Cardiac muscle cell (in vitro differentiated cells and primary cell): Measurements from ENCODE around the gene PRSS8. TPM values are rescaled to one million over a fixed set of nuclear protein-coding genes. Genes with fewer than 3 reads are reported as not detected.
A peak's percentile ranks its signal among the peaks of the same experiment; 100 is the strongest.

Experiments used
- DNase-seq, 2 donors: peaks; one replicate each; pipeline versions ENCODE4 v3.0.0 to v3.0.0-alpha.2; 2010 to 2017; ENCODE audit warnings: low read depth in 1 of 2, low spot score in 1 of 2
- H3K27ac ChIP-seq: fragments of 200-600 bp; sonication (generic); 2 replicates; pipeline ENCODE4 v1.5.1; 2016
- H3K27me3 ChIP-seq: fragments of 200-600 bp; sonication (generic); 2 replicates; pipeline ENCODE4 v1.6.0; 2016; ENCODE audit warnings: control low read depth
- H3K36me3 ChIP-seq: fragments of 200-600 bp; sonication (generic); 2 replicates; pipeline ENCODE4 v1.5.1; 2016; ENCODE audit warnings: control low read depth
- H3K4me1 ChIP-seq: fragments of 200-600 bp; sonication (generic); 2 replicates; pipeline ENCODE4 v1.8.1; 2017; ENCODE audit warnings: low read depth, mild to moderate bottlenecking, mixed run types
- H3K4me3 ChIP-seq: fragments of 200-600 bp; sonication (generic); 2 replicates; pipeline ENCODE4 v1.5.1; 2016; ENCODE audit warnings: mild to moderate bottlenecking
- H3K9me3 ChIP-seq: fragments of 200-600 bp; sonication (generic); 2 replicates; pipeline ENCODE4 v1.5.1; 2017; ENCODE audit warnings: low read depth, mild to moderate bottlenecking, control low read depth
- polyA plus RNA-seq: library from polyadenylated mRNA; unstranded; fragments of >200 nt; fragmentation: Nextera tagmentation; extraction: Ambion mirVana; gene quantifications from 2 replicates; pipeline ENCODE4 v1.2.1, GENCODE V29; 2016
- total RNA-seq: library from RNA; depleted of rRNA; stranded (reverse); fragments of >200 nt; gene quantifications from 2 replicates; pipeline ENCODE4 v1.2.3, GENCODE V29; 2016
- TF ChIP-seq, protein P1 (sequence below): IDR thresholded peaks from 2 replicates; pipeline ENCODE4 v1.5.1; 2012; ENCODE audit warnings: low read depth, mild to moderate bottlenecking, low read length

Gene PRSS8
- total and polyA plus RNA-seq, 2 experiments from 2014 or later = 11.6 to 22.5 TPM

DNA sequence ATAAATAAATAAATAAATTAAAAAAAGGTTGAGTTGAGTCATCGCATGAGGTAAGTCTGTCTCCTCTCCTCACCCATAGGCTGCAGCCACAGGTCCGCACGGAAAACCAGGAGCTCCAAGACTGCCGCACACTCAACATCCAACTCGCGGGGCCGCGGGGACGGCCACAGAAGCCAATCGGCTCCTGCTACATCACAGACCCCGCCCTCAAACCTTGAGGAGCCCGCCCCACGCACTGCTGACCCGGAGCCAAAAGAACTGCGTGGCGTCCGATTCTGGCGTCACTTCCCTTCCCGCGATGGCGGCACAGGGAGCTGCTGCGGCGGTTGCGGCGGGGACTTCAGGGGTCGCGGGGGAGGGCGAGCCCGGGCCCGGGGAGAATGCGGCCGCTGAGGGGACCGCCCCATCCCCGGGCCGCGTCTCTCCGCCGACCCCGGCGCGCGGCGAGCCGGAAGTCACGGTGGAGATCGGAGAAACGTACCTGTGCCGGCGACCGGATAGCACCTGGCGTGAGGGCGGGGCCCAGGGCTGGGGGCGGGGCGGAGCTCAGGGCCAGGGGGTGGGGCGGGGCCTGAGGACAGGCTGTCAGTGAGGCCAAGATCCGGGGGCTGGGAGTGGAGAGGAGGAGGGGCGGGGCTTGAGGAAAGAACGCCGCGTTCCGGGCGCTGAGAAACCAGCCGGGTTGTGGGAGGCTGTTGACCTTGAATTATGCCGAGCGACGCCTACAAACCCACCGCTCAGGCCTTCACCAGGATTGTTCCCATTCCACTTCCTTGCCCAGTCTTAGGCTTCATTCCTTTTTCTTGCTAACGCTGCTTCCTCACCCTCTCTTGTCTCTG, 17.9 kb downstream of the PRSS8 start, which contains the start of gene KAT8:
Gene KAT8 (plus strand): TSS at position 281 of the 839 bp plus-strand sequence. CDS start 18 bp downstream, at position 299.
- TF ChIP-seq, protein P1, sequence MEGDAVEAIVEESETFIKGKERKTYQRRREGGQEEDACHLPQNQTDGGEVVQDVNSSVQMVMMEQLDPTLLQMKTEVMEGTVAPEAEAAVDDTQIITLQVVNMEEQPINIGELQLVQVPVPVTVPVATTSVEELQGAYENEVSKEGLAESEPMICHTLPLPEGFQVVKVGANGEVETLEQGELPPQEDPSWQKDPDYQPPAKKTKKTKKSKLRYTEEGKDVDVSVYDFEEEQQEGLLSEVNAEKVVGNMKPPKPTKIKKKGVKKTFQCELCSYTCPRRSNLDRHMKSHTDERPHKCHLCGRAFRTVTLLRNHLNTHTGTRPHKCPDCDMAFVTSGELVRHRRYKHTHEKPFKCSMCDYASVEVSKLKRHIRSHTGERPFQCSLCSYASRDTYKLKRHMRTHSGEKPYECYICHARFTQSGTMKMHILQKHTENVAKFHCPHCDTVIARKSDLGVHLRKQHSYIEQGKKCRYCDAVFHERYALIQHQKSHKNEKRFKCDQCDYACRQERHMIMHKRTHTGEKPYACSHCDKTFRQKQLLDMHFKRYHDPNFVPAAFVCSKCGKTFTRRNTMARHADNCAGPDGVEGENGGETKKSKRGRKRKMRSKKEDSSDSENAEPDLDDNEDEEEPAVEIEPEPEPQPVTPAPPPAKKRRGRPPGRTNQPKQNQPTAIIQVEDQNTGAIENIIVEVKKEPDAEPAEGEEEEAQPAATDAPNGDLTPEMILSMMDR = no peak
- peak; percentile 99 for DNase-seq

DNA sequence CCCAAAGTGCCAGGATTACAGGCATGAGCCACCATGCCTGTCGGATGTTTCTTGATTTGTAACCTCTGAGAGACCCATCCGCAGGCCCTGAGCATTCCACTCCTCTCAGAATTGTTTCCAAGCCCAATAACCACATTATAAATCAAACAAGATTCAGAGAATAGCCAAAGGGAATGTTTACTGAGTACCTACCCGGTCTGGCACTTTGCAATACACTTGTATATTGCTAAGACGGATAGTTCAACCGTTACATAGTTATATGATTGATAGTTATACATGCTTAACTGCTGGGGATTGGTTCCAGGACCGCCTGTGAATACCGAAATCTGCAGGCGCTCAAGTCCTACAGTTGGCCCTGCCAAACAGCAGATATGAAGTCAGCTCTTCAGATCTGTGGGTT, 21.1 kb downstream of the PRSS8 start:
- TF ChIP-seq, protein P1 = no peak

More for the DNA sequence above, 17.9 kb downstream of the PRSS8 start, which contains the start of gene KAT8:
- H3K4me3 ChIP-seq = peak within 1 kb of the TSS; percentile 96
- H3K27ac ChIP-seq = peak within 1 kb of the TSS; percentile 94
- H3K36me3 ChIP-seq = peaks cover 23% of the 10 kb centered on the region
- H3K9me3 ChIP-seq = no peaks in the 10 kb centered on the region
- H3K4me1 ChIP-seq = peaks cover 7% of the 10 kb centered on the region
- H3K27me3 ChIP-seq = no peaks in the 10 kb centered on the region

DNA sequence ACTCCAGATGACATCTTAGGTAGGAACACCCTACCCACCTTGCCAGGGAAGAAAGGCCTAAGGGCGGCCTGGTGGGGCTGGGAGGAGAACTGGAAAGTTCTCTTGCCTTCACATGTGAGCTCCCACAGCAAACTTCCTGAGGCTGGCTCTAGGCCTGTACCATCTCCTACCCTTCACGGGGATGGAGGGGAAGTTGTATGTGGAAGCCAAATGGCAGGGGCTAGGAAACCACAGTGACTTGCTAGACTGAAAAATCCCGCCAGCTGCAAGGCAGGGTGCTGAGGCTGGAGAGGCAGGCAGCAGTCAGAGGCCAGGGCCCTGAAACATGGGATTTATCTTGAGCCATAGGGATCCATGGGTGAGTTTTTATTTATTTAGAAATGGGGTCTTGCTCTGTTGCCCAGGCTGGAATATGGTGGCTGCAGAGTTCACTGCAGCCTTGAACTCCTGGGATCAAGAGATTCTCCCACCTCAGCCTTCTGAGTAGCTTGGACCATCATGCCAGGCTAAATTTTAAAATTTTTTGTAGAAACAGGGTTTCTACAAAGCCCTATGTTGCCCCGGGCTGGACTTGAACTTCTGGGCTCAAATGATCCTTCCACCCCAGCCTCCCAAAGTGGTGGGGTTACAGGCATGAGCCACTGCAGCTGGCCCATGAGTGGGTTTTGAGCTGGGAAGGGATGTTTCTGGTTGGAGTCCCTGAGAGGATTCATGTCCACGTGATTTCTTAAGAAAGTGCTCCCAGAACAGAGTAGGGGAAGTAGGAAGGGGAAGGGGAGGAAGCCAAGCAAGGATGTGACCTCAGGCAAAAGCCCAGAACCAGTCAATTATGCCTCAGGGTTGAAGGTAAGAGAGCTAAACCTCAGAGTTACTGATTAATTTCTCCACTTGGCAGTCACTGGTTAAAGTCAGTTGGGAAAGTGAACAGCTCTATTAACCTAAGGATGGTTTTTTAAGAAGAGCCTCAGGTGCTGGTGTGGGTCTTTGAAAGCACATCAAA, 22.1 kb downstream of the PRSS8 start:
- no peak for DNase-seq
- Histone ChIP-seq H3K9me3 (no peaks in the 10 kb centered on the region), H3K36me3 (peaks cover 23% of the 10 kb centered on the region), H3K27ac (peak overlapping the region; percentile 66), H3K4me3 (no peak overlapping the region), H3K4me1 (peaks cover 1% of the 10 kb centered on the region), H3K27me3 (no peaks in the 10 kb centered on the region)
- TF ChIP-seq, protein P1 = no peak

More for the DNA sequence above, 21.1 kb downstream of the PRSS8 start:
- Histone ChIP-seq H3K36me3 (peaks cover 28% of the 10 kb centered on the region), H3K4me1 (peaks cover 7% of the 10 kb centered on the region), H3K9me3 (no peaks in the 10 kb centered on the region), H3K27ac (peak overlapping the region; percentile 45), H3K27me3 (no peaks in the 10 kb centered on the region), H3K4me3 (no peak overlapping the region)
- no peak for DNase-seq

DNA sequence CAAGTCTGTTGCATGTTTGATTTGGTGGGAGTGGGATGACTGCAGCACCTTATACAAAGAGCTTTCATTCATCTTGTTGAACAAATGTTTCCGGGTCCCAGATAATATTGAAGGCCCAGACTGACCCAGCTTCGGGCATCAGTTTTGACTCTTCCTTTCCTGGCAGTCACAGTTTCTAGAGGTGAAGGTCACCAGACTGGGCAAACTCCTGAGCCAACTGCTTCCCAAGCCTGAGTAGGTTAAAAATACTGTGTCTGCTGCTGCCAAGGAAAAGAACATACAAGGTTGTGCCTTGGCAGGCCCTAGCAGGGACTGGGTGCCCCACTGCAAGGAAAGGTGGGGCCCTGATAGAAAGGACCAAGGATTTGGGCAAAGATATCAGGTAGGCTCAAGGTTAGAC, 22.8 kb downstream of the PRSS8 start:
- no peak overlapping the region for H3K27ac ChIP-seq
- H3K9me3 ChIP-seq = no peaks in the 10 kb centered on the region
- H3K4me1 ChIP-seq = no peaks in the 10 kb centered on the region
- H3K36me3 ChIP-seq = peaks cover 23% of the 10 kb centered on the region
- H3K4me3 ChIP-seq = no peak overlapping the region
- TF ChIP-seq, protein P1 = no peak
- H3K27me3 ChIP-seq = no peaks in the 10 kb centered on the region
- no peak for DNase-seq

DNA sequence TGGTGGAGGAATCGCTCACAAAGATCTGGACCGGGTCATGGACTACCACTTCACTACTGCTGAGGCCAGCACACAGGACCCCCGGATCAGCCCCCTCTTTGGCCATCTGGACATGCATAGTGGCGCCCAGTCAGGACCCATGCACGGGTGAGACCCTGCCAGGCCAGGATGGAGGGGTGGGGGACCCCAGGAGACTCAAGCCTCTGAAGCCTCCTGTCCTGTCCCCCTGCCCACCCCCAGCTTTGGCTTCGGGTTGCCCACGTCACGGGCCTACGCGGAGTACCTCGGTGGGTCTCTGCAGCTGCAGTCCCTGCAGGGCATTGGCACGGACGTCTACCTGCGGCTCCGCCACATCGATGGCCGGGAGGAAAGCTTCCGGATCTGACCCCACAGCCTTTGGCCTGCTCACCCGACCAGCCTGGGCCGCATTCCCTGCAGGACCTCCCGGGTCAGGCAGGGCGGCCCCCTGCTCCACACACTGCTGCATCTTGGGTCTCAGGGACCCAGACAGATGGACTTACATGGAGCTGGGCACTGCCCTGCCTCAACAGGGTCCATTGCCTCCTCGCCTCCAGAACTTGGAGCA, 23.6 kb downstream of the PRSS8 start:
- peaks cover 23% of the 10 kb centered on the region for H3K36me3 ChIP-seq
- TF ChIP-seq, protein P1 = no peak
- no peaks in the 10 kb centered on the region for H3K4me1 ChIP-seq
- no peaks in the 10 kb centered on the region for H3K27me3 ChIP-seq
- no peak for DNase-seq
- H3K4me3 ChIP-seq = no peak overlapping the region
- no peaks in the 10 kb centered on the region for H3K9me3 ChIP-seq
- no peak overlapping the region for H3K27ac ChIP-seq
